ENCODE measurements around the gene SKI. TPM values are rescaled to one million over a fixed set of nuclear protein-coding genes. Genes with fewer than 3 reads are reported as not detected.
"Not testable (repeated sequence)": the region's sequence is repeated elsewhere in the genome, so short reads cannot be mapped to it uniquely, and the experiment has no call there.

SKI gene
- polyA plus RNA-seq, 5 donors: 48.9 to 83.3 (median 58.9) TPM

- no peak for DNase-seq
Measured at GRCh38 chr1:2258122-2258681, 30.1 kb downstream of the SKI start.

GRCh38 chr1:2258996-2259395 lies 30.9 kb downstream of the SKI start:
- DNase-seq: no peak

- DNase-seq: no peak
Measured at GRCh38 chr1:2259668-2260402, 31.7 kb downstream of the SKI start.

- not testable (repeated sequence) for DNase-seq
Measured at GRCh38 chr1:2260470-2260869, 32.4 kb downstream of the SKI start.

GRCh38 chr1:2260917-2261316 lies 32.8 kb downstream of the SKI start:
- DNase-seq: no peak

GRCh38 chr1:2261476-2262395 lies 33.6 kb downstream of the SKI start:
- not testable (repeated sequence) for DNase-seq

GRCh38 chr1:2266301-2266975 lies 38.3 kb downstream of the SKI start:
- no peak for DNase-seq

GRCh38 chr1:2267051-2267830 lies 39.1 kb downstream of the SKI start:
- no peak for DNase-seq

- no peak for DNase-seq
Measured at GRCh38 chr1:2267862-2268261, 39.7 kb downstream of the SKI start.

GRCh38 chr1:2268285-2269056 lies 40.4 kb downstream of the SKI start:
- DNase-seq: no peak

GRCh38 chr1:2269193-2269921 lies 41.2 kb downstream of the SKI start:
- no peak for DNase-seq

GRCh38 chr1:2269922-2270259 lies 41.8 kb downstream of the SKI start:
- no peak for DNase-seq

- DNase-seq: no peak
Measured at GRCh38 chr1:2270260-2271100, 42.4 kb downstream of the SKI start.

GRCh38 chr1:2271211-2271721 lies 43.1 kb downstream of the SKI start:
- no peak for DNase-seq

- no peak for DNase-seq
Measured at GRCh38 chr1:2271841-2272655, 43.9 kb downstream of the SKI start.

- no peak for DNase-seq
Measured at GRCh38 chr1:2272686-2273400, 44.7 kb downstream of the SKI start.
